HEK293T (cell line): ENCODE data around the gene TENT5A.

Experiments used
- CTCF ChIA-PET: fragments of 350-600 bp; formaldehyde crosslinking; extraction: SDS; loops from one replicate; lab custom pipeline; 2021; ENCODE audit warnings: antibody characterized with exemption, inconsistent platforms; lab: Yijun Ruan, JAX
- POLR2A ChIA-PET: fragments of 350-600 bp; formaldehyde crosslinking; extraction: SDS; loops from one replicate; lab custom pipeline; 2020; ENCODE audit warnings: antibody characterized with exemption, inconsistent platforms; lab: Yijun Ruan, JAX
- DNase-seq: peaks from one replicate; pipeline ENCODE4 v3.0.0; 2012; ENCODE audit warnings: mixed read lengths; ENCODE audit errors: extremely low spot score
- ARNT ChIP-seq: fragments of 450-650 bp; IDR thresholded peaks from 2 replicates; pipeline ENCODE4 v1.6.1; 2017; ENCODE audit warnings: mild to moderate bottlenecking
- BHLHE40 ChIP-seq: fragments of 450-650 bp; IDR thresholded peaks from 2 replicates; pipeline ENCODE4 v1.6.1; 2016; ENCODE audit warnings: mild to moderate bottlenecking, moderate library complexity, borderline replicate concordance
- CTBP1 ChIP-seq: fragments of 450-650 bp; IDR thresholded peaks from 2 replicates; pipeline ENCODE4 v1.6.1; 2016; ENCODE audit warnings: borderline replicate concordance
- ELF4 ChIP-seq: fragments of 450-650 bp; IDR thresholded peaks from 2 replicates; pipeline ENCODE4 v1.6.1; 2017; ENCODE audit warnings: antibody characterized with exemption
- FOXA1 ChIP-seq: fragments of 450-650 bp; IDR thresholded peaks from 2 replicates; pipeline ENCODE4 v1.6.1; 2016; ENCODE audit warnings: mild to moderate bottlenecking
- FOXK2 ChIP-seq: fragments of 450-650 bp; IDR thresholded peaks from 2 replicates; pipeline ENCODE4 v1.6.1; 2016; ENCODE audit warnings: mild to moderate bottlenecking
- FOXM1 ChIP-seq: fragments of 450-650 bp; IDR thresholded peaks from 2 replicates; pipeline ENCODE4 v1.6.1; 2017; ENCODE audit warnings: mild to moderate bottlenecking, borderline replicate concordance
- HDGF ChIP-seq: fragments of 450-650 bp; IDR thresholded peaks from 2 replicates; pipeline ENCODE4 v1.6.1; 2017; ENCODE audit warnings: antibody characterized with exemption, borderline replicate concordance
- L3MBTL2 ChIP-seq: fragments of 450-650 bp; conservative IDR thresholded peaks from 2 replicates; pipeline ENCODE4 v1.6.1; 2016; ENCODE audit warnings: mild to moderate bottlenecking
- LEF1 ChIP-seq: fragments of 450-650 bp; IDR thresholded peaks from 2 replicates; pipeline ENCODE4 v1.6.1; 2017; ENCODE audit warnings: mild to moderate bottlenecking, borderline replicate concordance
- NFRKB ChIP-seq: fragments of 450-650 bp; IDR thresholded peaks from 2 replicates; pipeline ENCODE4 v1.6.1; 2016; ENCODE audit warnings: mild to moderate bottlenecking, moderate library complexity
- SP1 ChIP-seq: fragments of 450-650 bp; IDR thresholded peaks from 2 replicates; pipeline ENCODE4 v1.6.1; 2017
- SUZ12 ChIP-seq: fragments of 450-650 bp; IDR thresholded peaks from 2 replicates; pipeline ENCODE4 v1.6.1; 2016; ENCODE audit warnings: mild to moderate bottlenecking
- TARDBP ChIP-seq: fragments of 450-650 bp; IDR thresholded peaks from 2 replicates; pipeline ENCODE4 v1.6.1; 2016
- ZNF384 ChIP-seq: fragments of 450-650 bp; IDR thresholded peaks from 2 replicates; pipeline ENCODE4 v1.6.1; 2016
- TF ChIP-seq, protein P1 (sequence below): fragments of 450-650 bp; IDR thresholded peaks from 2 replicates; pipeline ENCODE4 v1.6.1; 2016

TENT5A gene

DNA sequence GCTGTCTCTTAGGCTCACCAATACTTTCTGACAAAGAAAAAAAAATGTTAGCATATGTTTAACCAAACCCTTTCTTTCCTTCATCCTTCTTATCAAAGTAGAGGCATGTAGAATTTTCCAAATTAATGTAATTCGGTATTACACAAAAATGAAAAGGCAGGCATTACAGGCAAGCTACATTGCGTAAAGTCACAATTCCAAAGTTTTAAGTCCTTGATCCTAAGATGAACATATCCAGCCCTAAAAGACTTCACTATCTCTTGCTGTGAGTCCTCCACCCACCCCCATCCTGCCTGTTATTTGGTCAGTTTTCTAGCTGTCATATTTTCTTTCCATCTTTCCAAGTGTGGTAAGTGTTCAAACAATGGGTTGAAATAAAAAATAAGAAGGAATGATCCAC, 12.1 kb upstream of the TENT5A start:
- ChIA-PET CTCF (no interaction called here), POLR2A (no interaction called here)
- DNase-seq = no peak
- no peak for TF ChIP-seq FOXK2
- no peak for TF ChIP-seq ELF4
- TF ChIP-seq, protein P1, sequence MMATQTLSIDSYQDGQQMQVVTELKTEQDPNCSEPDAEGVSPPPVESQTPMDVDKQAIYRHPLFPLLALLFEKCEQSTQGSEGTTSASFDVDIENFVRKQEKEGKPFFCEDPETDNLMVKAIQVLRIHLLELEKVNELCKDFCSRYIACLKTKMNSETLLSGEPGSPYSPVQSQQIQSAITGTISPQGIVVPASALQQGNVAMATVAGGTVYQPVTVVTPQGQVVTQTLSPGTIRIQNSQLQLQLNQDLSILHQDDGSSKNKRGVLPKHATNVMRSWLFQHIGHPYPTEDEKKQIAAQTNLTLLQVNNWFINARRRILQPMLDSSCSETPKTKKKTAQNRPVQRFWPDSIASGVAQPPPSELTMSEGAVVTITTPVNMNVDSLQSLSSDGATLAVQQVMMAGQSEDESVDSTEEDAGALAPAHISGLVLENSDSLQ = no peak
- no peak for TF ChIP-seq L3MBTL2
- TF ChIP-seq HDGF = no peak
- no peak for TF ChIP-seq ARNT
- no peak for TF ChIP-seq NFRKB
- TF ChIP-seq FOXA1 = no peak

- TF ChIP-seq HDGF (no peak), ZNF384 (no peak), LEF1 (no peak), NFRKB (no peak), ARNT (no peak), CTBP1 (no peak), SUZ12 (no peak), ELF4 (no peak), FOXM1 (no peak), SP1 (no peak), BHLHE40 (no peak), FOXK2 (no peak)
- TF ChIP-seq, protein P1 = no peak
- CTCF ChIA-PET = no interaction called here
- POLR2A ChIA-PET = no interaction called here
- no peak for DNase-seq
These were observed 11.5 kb upstream of the TENT5A start for GRCh38 chr6:81763968-81764367.

DNA sequence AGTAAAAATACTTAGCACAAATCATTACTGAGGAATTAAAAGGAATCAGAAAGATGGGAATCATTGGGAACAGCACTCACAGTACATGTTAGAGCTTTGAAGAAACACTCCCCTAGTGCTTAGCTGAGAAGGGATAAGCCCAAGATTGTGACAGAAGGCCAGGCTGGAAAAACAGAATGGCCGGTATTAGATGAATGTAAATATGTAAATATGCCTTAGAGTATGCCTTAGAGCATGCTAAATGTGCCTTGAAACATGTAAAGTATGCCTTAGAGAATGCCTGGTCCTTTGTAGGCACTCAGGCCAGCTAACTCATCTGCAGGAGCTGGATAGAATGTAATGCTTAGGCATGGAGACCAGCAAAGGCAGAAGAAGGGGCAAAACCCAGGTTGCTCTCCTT, 10.6 kb upstream of the TENT5A start:
- ChIA-PET POLR2A (no interaction called here), CTCF (interaction anchor here (1.4 kb wide), 1 partner anchor 10 kb away, joined by 3 read pairs; no protein-coding TSS in a partner anchor)
- TF ChIP-seq ZNF384 (no peak), LEF1 (no peak), SUZ12 (no peak), FOXK2 (no peak)
- no peak for DNase-seq

DNA sequence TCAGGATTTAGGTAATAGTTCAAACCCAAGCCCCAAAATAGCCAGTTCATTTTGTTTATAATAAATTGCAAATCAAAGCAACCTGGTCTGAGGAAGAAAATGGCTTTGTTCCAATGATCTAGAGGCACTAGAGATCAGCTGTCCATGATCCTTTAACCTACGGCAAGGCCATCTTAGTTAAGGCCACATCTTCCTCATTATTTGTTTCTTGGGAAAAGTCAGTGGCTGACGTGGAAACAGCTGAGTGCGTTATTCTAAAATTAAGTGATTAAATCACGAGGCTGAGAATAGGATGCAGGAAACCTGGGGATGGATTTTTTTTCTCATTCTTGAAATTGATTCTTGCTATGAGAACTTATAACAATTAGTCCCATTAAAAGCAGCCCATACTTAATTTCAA, 10.1 kb upstream of the TENT5A start:
- POLR2A ChIA-PET = no interaction called here

GRCh38 chr6:81762132-81762531, 9.7 kb upstream of the TENT5A start:
- no peak for TF ChIP-seq FOXA1
- TF ChIP-seq FOXM1 = no peak
- no peak for TF ChIP-seq NFRKB
- no peak for TF ChIP-seq L3MBTL2
- no peak for TF ChIP-seq CTBP1
- no peak for TF ChIP-seq ELF4
- TF ChIP-seq HDGF = no peak
- TF ChIP-seq, protein P1 = no peak
- no peak for TF ChIP-seq SP1
- no peak for TF ChIP-seq ZNF384
- no peak for TF ChIP-seq TARDBP
- no peak for TF ChIP-seq BHLHE40
- no peak for DNase-seq
- POLR2A ChIA-PET = no interaction called here
- CTCF ChIA-PET = interaction anchor here (1.4 kb wide), 1 partner anchor 9 kb away, joined by 3 read pairs; no protein-coding TSS in a partner anchor

More for the DNA sequence above, 10.1 kb upstream of the TENT5A start:
- CTCF ChIA-PET = interaction anchor here (1.4 kb wide), 1 partner anchor 9 kb away, joined by 3 read pairs; no protein-coding TSS in a partner anchor
- no peak for DNase-seq
- TF ChIP-seq FOXM1 (no peak), HDGF (no peak), ARNT (no peak), CTBP1 (no peak), NFRKB (no peak), BHLHE40 (no peak), FOXA1 (no peak), SP1 (no peak), FOXK2 (no peak)
- TF ChIP-seq, protein P1 = no peak

DNA sequence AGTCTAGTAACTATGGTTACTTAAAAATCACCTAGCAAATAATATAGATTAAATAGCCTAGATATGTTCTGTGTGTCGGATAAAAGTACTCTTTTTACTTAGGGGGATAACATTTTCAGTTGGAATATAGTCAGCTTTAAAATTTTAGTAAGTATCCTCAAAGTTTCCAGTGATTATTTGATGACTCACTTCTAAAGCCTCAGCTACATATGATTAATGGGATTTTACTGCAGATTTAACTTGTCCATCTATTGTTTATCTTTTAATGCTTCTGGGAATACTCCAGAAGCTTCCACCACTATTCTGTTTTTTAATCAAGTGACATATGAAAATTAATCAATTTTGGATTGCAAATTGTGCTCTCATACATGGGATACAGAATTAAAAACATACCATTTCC, 8.7 kb upstream of the TENT5A start:
- POLR2A ChIA-PET = interaction anchor here (0.8 kb wide), 1 partner anchor 8 kb away, joined by 3 read pairs; the partner anchor contains the start of gene TENT5A
- CTCF ChIA-PET = no interaction called here
- DNase-seq = no peak
- TF ChIP-seq, protein P1 = peak; percentile 14; the same call in 1 of the 2 replicates
- TF ChIP-seq CTBP1 = no peak
